OCI-LY3 (cell line): ENCODE data around the gene MB21D2.

ENCODE experiments used
- H2AFZ ChIP-seq: fragments of 200-600, 300-600 bp; shearing (Covaris generic); 2 replicates; pipeline ENCODE4 v1.6.0; 2014; ENCODE audit warnings: antibody characterized with exemption, low read depth, low read length
- H3K27ac ChIP-seq: fragments of 200-600, 300-600 bp; sonication (generic); 2 replicates; pipeline ENCODE4 v1.5.1; 2014; ENCODE audit warnings: mild to moderate bottlenecking, low read length, moderate library complexity, mixed read lengths
- H3K27me3 ChIP-seq: fragments of 200-600, 300-600 bp; sonication (generic); 2 replicates; pipeline ENCODE4 v1.6.1; 2014; ENCODE audit warnings: low read depth, low read length, mixed read lengths
- H3K36me3 ChIP-seq: fragments of 200-600, 300-600 bp; sonication (generic); replicated peaks from 2 replicates; pipeline ENCODE3; 2014; ENCODE audit warnings: low read depth, low read length, mixed read lengths
- H3K4me1 ChIP-seq: fragments of 300-600, 200-600 bp; sonication (generic); 2 replicates; pipeline ENCODE4 v1.6.1; 2014; ENCODE audit warnings: low read length, mixed read lengths
- H3K4me2 ChIP-seq: fragments of 200-600, 300-600 bp; sonication (generic); 2 replicates; pipeline ENCODE4 v1.6.1; 2014; ENCODE audit warnings: low read length, mixed read lengths
- H3K4me3 ChIP-seq: fragments of 300-600, 200-600 bp; sonication (generic); 2 replicates; pipeline ENCODE4 v1.5.1; 2014; ENCODE audit warnings: antibody characterized with exemption, mild to moderate bottlenecking, low read length, moderate library complexity
- H3K79me2 ChIP-seq: fragments of 300-600, 200-600 bp; shearing (Covaris generic); 2 replicates; pipeline ENCODE4 v1.6.1; 2014; ENCODE audit warnings: mild to moderate bottlenecking, low read length, mixed read lengths
- H3K9ac ChIP-seq: fragments of 300-600, 200-600 bp; shearing (Covaris generic); 2 replicates; pipeline ENCODE4 v1.6.0; 2014; ENCODE audit warnings: mild to moderate bottlenecking, low read length, moderate library complexity
- H3K9me3 ChIP-seq: fragments of 200-600, 300-600 bp; shearing (Covaris generic); 2 replicates; pipeline ENCODE4 v1.6.1; 2014; ENCODE audit warnings: low read length, mixed read lengths; ENCODE audit not compliant: insufficient read depth
- H4K20me1 ChIP-seq: fragments of 200-600, 300-600 bp; sonication (generic); 2 replicates; pipeline ENCODE4 v1.6.1; 2016; ENCODE audit warnings: low read length, mixed read lengths; ENCODE audit not compliant: insufficient read depth
- CTCF ChIP-seq: fragments of 200-600, 300-600 bp; sonication (generic); IDR thresholded peaks from 2 replicates; pipeline ENCODE4 v1.5.1; 2014; ENCODE audit warnings: antibody characterized with exemption, low read length, low read depth
- EZH2phosphoT487 ChIP-seq: fragments of 200-600 bp; shearing (Covaris generic); IDR thresholded peaks from 2 replicates; pipeline ENCODE4 v1.6.1; 2018; ENCODE audit warnings: antibody characterized with exemption, mixed run types, low read depth

Gene MB21D2

DNA sequence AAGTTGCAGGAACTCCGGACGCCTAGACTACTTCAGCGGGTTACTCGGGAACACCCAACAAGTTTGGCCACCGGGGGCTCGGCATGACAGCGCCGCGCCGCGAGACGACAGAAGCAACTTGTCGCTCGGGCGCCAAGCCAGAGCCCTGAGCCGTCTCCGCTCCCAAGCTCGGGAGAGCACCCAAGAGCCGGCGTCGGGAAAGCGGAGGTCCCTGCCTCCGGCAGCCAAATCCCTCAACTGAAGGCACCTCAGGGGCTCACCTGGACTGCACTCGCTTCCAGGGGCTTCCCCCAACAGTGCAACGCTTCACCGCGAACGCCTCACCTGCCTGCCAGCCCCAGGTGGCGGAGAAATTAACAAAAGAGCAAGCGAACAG lies 640 bp downstream of the MB21D2 start:
- H2AFZ ChIP-seq = no peak overlapping the region
- H3K9ac ChIP-seq = no peak overlapping the region
- no peak overlapping the region for H3K4me2 ChIP-seq
- no peaks in the 10 kb centered on the region for H3K4me1 ChIP-seq
- no peak overlapping the region for H3K27ac ChIP-seq
- H4K20me1 ChIP-seq = no peaks in the 10 kb centered on the region
- TF ChIP-seq EZH2phosphoT487 = no peak
- TF ChIP-seq CTCF = no peak
- H3K36me3 ChIP-seq = no peaks in the 10 kb centered on the region
- H3K79me2 ChIP-seq = no peaks in the 10 kb centered on the region
- no peaks in the 10 kb centered on the region for H3K9me3 ChIP-seq
- peaks cover 9% of the 10 kb centered on the region for H3K27me3 ChIP-seq
- no peak overlapping the region for H3K4me3 ChIP-seq

DNA sequence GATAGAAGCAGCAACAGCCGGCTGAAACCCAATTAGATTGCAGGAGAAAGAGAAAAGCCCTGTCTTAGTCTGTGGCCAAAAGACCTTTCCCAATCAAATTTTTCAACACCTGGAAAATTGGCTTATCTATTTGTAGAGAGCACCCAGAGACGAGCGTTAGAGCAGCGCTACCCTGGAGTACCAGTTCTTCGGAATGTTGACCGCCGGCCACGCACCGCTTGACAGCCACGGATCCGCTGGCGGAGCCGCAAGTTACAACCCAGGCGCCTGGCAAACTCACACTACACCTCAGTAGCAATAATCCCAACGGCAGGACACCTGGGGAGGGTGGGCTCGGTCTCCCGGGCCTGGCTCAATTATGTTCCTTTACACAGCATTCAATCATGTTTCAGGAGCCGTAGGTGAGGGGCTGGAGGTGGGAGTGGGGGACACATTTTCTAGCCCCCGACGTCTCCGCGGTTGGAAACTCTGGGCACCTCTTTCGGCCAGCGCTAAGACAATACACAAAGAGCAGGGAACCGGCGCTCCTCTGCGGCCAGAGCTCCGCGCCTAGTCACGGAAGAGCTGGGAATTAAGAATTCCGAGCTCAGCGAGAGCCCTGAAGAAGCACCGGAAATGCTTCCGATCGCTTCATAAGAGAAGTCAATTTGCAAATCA lies 1.2 kb downstream of the MB21D2 start:
- Histone ChIP-seq H3K79me2 (no peaks in the 10 kb centered on the region), H3K4me2 (no peak overlapping the region), H4K20me1 (no peaks in the 10 kb centered on the region), H3K9ac (no peak overlapping the region), H2AFZ (no peak overlapping the region), H3K36me3 (no peaks in the 10 kb centered on the region), H3K4me3 (no peak overlapping the region), H3K4me1 (no peaks in the 10 kb centered on the region), H3K27me3 (peaks cover 9% of the 10 kb centered on the region), H3K27ac (no peak overlapping the region), H3K9me3 (no peaks in the 10 kb centered on the region)
- TF ChIP-seq EZH2phosphoT487 = no peak
- no peak for TF ChIP-seq CTCF

GRCh38 chr3:192915722-192916121 lies 1.9 kb downstream of the MB21D2 start:
- H3K79me2 ChIP-seq = no peaks in the 10 kb centered on the region
- H3K9ac ChIP-seq = no peak overlapping the region
- peaks cover 9% of the 10 kb centered on the region for H3K27me3 ChIP-seq
- H3K4me3 ChIP-seq = no peak overlapping the region
- no peaks in the 10 kb centered on the region for H3K4me1 ChIP-seq
- no peak overlapping the region for H3K27ac ChIP-seq
- TF ChIP-seq EZH2phosphoT487 = no peak
- TF ChIP-seq CTCF = no peak
- H3K9me3 ChIP-seq = no peaks in the 10 kb centered on the region
- no peak overlapping the region for H3K4me2 ChIP-seq
- H2AFZ ChIP-seq = no peak overlapping the region
- H3K36me3 ChIP-seq = no peaks in the 10 kb centered on the region
- no peaks in the 10 kb centered on the region for H4K20me1 ChIP-seq

DNA sequence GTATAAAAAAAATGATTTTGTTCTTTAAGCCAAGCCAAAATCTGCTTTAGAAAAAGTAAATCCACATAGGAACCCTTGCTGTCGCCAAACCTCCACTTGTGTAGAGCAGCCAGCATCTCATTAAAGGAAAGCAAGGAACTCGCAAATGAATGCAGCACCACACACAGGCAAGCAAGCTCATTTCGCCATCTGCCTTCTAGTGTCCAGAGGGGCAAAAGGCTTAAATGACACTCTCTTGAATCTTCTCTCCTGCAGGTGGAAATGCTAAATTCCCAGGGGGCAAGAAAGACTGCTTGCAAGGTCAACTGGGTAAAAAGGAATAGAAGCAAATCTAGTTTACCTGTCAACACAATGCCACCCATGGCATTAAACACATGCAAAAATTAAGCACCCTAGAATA lies 2.4 kb downstream of the MB21D2 start:
- no peak overlapping the region for H3K4me3 ChIP-seq
- no peaks in the 10 kb centered on the region for H4K20me1 ChIP-seq
- H3K9ac ChIP-seq = no peak overlapping the region
- no peaks in the 10 kb centered on the region for H3K36me3 ChIP-seq
- H3K27ac ChIP-seq = no peak overlapping the region
- H2AFZ ChIP-seq = no peak overlapping the region
- H3K9me3 ChIP-seq = no peaks in the 10 kb centered on the region
- H3K4me1 ChIP-seq = no peaks in the 10 kb centered on the region
- H3K4me2 ChIP-seq = no peak overlapping the region
- TF ChIP-seq EZH2phosphoT487 = no peak
- peaks cover 9% of the 10 kb centered on the region for H3K27me3 ChIP-seq
- no peaks in the 10 kb centered on the region for H3K79me2 ChIP-seq
